HepG2 (cell line): ENCODE results near the gene WNK4. TPM values are rescaled to one million over a fixed set of nuclear protein-coding genes. Genes with fewer than 3 reads are reported as not detected.

Experiments used
- AGO2 ChIP-seq: fragments of 200-400 bp; formaldehyde crosslinking; optimal IDR thresholded peaks from 2 replicates; pipeline ENCODE3; 2017; ENCODE audit warnings: mild to moderate bottlenecking, low read depth, low read length, moderate library complexity
- ATF1 ChIP-seq: IDR thresholded peaks from 2 replicates; pipeline ENCODE4 v1.6.1; 2016; ENCODE audit warnings: mild to moderate bottlenecking, control low read depth
- CBFB ChIP-seq: sonication (generic); formaldehyde crosslinking; IDR thresholded peaks from 2 replicates; pipeline ENCODE4 v1.4.0; 2020; ENCODE audit warnings: missing genetic modification reagents
- FOXA1 ChIP-seq, 2 experiments: fragments of 450-650 bp in 1 of 2; sonication (generic) in 1 of 2; formaldehyde crosslinking in 1 of 2; IDR thresholded peaks; 2 replicates each; pipeline versions ENCODE4 v1.4.0 to v1.6.1; 2016 to 2020; ENCODE audit warnings: missing genetic modification reagents in 1 of 2
- GABPB1 ChIP-seq: IDR thresholded peaks from 2 replicates; pipeline ENCODE4 v1.6.1; 2016; ENCODE audit warnings: mild to moderate bottlenecking, missing genetic modification reagents, moderate library complexity, missing compliant biosample characterization
- GZF1 ChIP-seq: sonication (generic); formaldehyde crosslinking; IDR thresholded peaks from 2 replicates; pipeline ENCODE4 v1.5.1; 2020; ENCODE audit warnings: mild to moderate bottlenecking, missing genetic modification reagents
- HES4 ChIP-seq: sonication (generic); formaldehyde crosslinking; IDR thresholded peaks from 2 replicates; pipeline ENCODE4 v1.9.0; 2021; ENCODE audit warnings: mild to moderate bottlenecking, missing genetic modification reagents, borderline replicate concordance
- KAT2B ChIP-seq: fragments of 150-350 bp; IDR thresholded peaks from 2 replicates; pipeline ENCODE4 v1.6.1; 2014; ENCODE audit warnings: low read depth, low read length, borderline replicate concordance
- NCOA1 ChIP-seq: sonication (generic); formaldehyde crosslinking; IDR thresholded peaks from 2 replicates; pipeline ENCODE4 v1.9.0; 2021; ENCODE audit warnings: missing genetic modification reagents
- NFKBIZ ChIP-seq: IDR thresholded peaks from 2 replicates; pipeline ENCODE4 v1.6.1; 2018; ENCODE audit warnings: missing genetic modification reagents, missing compliant biosample characterization
- PHF5A ChIP-seq: IDR thresholded peaks from one replicate; pipeline ENCODE4 v1.6.1; 2018; ENCODE audit warnings: low read depth, missing genetic modification reagents; ENCODE audit not compliant: unreplicated experiment
- RBM39 ChIP-seq: fragments of 200-400 bp; formaldehyde crosslinking; IDR thresholded peaks from one replicate; pipeline ENCODE4 v1.6.1; 2018; ENCODE audit warnings: antibody characterized with exemption, mild to moderate bottlenecking, low read depth, low read length; ENCODE audit not compliant: poor library complexity, severe bottlenecking
- REXO4 ChIP-seq: sonication (generic); formaldehyde crosslinking; IDR thresholded peaks from 2 replicates; pipeline ENCODE4 v1.8.0; 2022; ENCODE audit warnings: missing genetic modification reagents, mild to moderate bottlenecking, borderline replicate concordance
- RFX5 ChIP-seq: IDR thresholded peaks from 2 replicates; pipeline ENCODE4 v1.6.1; 2011; ENCODE audit warnings: low read depth, low read length, improper control_type of control experiment
- SATB2 ChIP-seq: sonication (generic); formaldehyde crosslinking; IDR thresholded peaks from 2 replicates; pipeline ENCODE4 v1.5.0; 2020; ENCODE audit warnings: missing genetic modification reagents
- SETDB1 ChIP-seq: sonication (generic); formaldehyde crosslinking; IDR thresholded peaks from 2 replicates; pipeline ENCODE4 v1.5.1; 2020; ENCODE audit warnings: missing genetic modification reagents, mild to moderate bottlenecking, borderline replicate concordance
- SMC3 ChIP-seq: IDR thresholded peaks from 2 replicates; pipeline ENCODE4 v1.6.1; 2011; ENCODE audit warnings: low read length, improper control_type of control experiment
- SOX5 ChIP-seq: IDR thresholded peaks from 2 replicates; pipeline ENCODE4 v1.6.1; 2016; ENCODE audit warnings: borderline replicate concordance
- STAG1 ChIP-seq: sonication (generic); formaldehyde crosslinking; IDR thresholded peaks from 2 replicates; pipeline ENCODE4 v1.4.0; 2020; ENCODE audit warnings: missing genetic modification reagents
- TEF ChIP-seq: sonication (generic); formaldehyde crosslinking; IDR thresholded peaks from 2 replicates; pipeline ENCODE4 v1.5.0; 2020; ENCODE audit warnings: missing genetic modification reagents
- THYN1 ChIP-seq: sonication (generic); formaldehyde crosslinking; IDR thresholded peaks from 2 replicates; pipeline ENCODE4 v1.8.1; 2023; ENCODE audit warnings: low read depth, mild to moderate bottlenecking, moderate library complexity, missing genetic modification reagents, borderline replicate concordance
- ZBTB33 ChIP-seq: sonication (generic); formaldehyde crosslinking; IDR thresholded peaks from 2 replicates; pipeline ENCODE4 v1.4.0; 2020; ENCODE audit warnings: missing genetic modification reagents
- ZNF260 ChIP-seq: sonication (generic); formaldehyde crosslinking; IDR thresholded peaks from 2 replicates; pipeline ENCODE4 v1.4.0; 2020; ENCODE audit warnings: missing genetic modification reagents, low read depth, mild to moderate bottlenecking, borderline replicate concordance
- ZNF367 ChIP-seq: sonication (generic); formaldehyde crosslinking; IDR thresholded peaks from 2 replicates; pipeline ENCODE4 v1.4.0; 2020; ENCODE audit warnings: missing genetic modification reagents, borderline replicate concordance
- ZNF619 ChIP-seq: sonication (generic); formaldehyde crosslinking; IDR thresholded peaks from 2 replicates; pipeline ENCODE4 v1.4.0; 2020; ENCODE audit warnings: mild to moderate bottlenecking, missing genetic modification reagents
- ZNF644 ChIP-seq: IDR thresholded peaks from 2 replicates; pipeline ENCODE4 v1.6.1; 2016; ENCODE audit warnings: low read depth
- ZNF772 ChIP-seq: sonication (generic); formaldehyde crosslinking; IDR thresholded peaks from 2 replicates; pipeline ENCODE4 v1.5.0; 2020; ENCODE audit warnings: mild to moderate bottlenecking, missing genetic modification reagents
- ZNF816 ChIP-seq: sonication (generic); formaldehyde crosslinking; IDR thresholded peaks from 2 replicates; pipeline ENCODE4 v1.8.0; 2022; ENCODE audit warnings: missing genetic modification reagents, mild to moderate bottlenecking, borderline replicate concordance
- polyA plus RNA-seq, 8 experiments: library from polyadenylated mRNA; depleted of rRNA in 3 of 8; stranded (reverse) in 7 of 8; unstranded in 1 of 8; fragments of >200 nt; fragmentation: Illumina TruSeq in 4 of 8; extraction: Trizol in 4 of 8; gene quantifications; 2 replicates each; pipeline versions ENCODE4 v1.2.1 to v1.2.3, GENCODE V29; 2011 to 2016; ENCODE audit warnings: low read depth in 4 of 8, missing spikeins in 1 of 8, mixed read lengths in 1 of 8; ENCODE audit not compliant: insufficient read depth in 1 of 8
- total RNA-seq, 5 experiments: library from RNA; depleted of rRNA; stranded (reverse); fragments of >200 nt; fragmentation: Illumina TruSeq; extraction: Trizol; gene quantifications; 2 replicates each; pipeline ENCODE4 v1.2.3, GENCODE V29; 2016; ENCODE audit warnings: low read depth in 1 of 5

The WNK4 gene
- total and polyA plus RNA-seq, 2 of the 13 experiments (the other 11 are each of a cell fraction or from before 2014, with no cell fraction given), result 2.7 to 13.7 TPM

- TF ChIP-seq ZNF772 (CRISPR knock-in tag) (peak; percentile 97), RFX5 (no peak), ATF1 (CRISPR knock-in tag) (no peak), SETDB1 (no peak; the same call in 1 of the 2 replicates), RBM39 (peak; percentile 90), ZNF367 (CRISPR knock-in tag) (no peak), SOX5 (peak; percentile 30; the same call in 1 of the 2 replicates), THYN1 (CRISPR knock-in tag) (no peak), ZBTB33 (CRISPR knock-in tag) (no peak), ZNF816 (CRISPR knock-in tag) (0 out of 2 replicates have a peak, but pooled peaks have one; percentile 77), AGO2 (peak; percentile 92), GABPB1 (CRISPR knock-in tag) (peak; percentile 93), GZF1 (CRISPR knock-in tag) (no peak), SMC3 (no peak), PHF5A (peak; percentile 90), TEF (CRISPR knock-in tag) (peak; percentile 64; the same call in 1 of the 2 replicates), ZNF260 (CRISPR knock-in tag) (no peak), NCOA1 (CRISPR knock-in tag) (peak; percentile 97), REXO4 (CRISPR knock-in tag) (0 out of 2 replicates have a peak, but pooled peaks have one; percentile 69), KAT2B (peak; percentile 17; the same call in 1 of the 2 replicates), CBFB (peak; percentile 84), ZNF644 (no peak), HES4 (CRISPR knock-in tag) (peak; percentile 44; the same call in 1 of the 2 replicates), STAG1 (CRISPR knock-in tag) (no peak), FOXA1 (IDR thresholded peaks at IDR 0.05) (no peak), FOXA1 (CRISPR knock-in tag; IDR thresholded peaks at IDR 0.05) (peak; percentile 45; the same call in 1 of the 2 replicates), SATB2 (CRISPR knock-in tag) (no peak; the same call in 1 of the 2 replicates), NFKBIZ (no peak; the same call in none of the 2 replicates), ZNF619 (CRISPR knock-in tag) (peak; percentile 92)
Measured at GRCh38 chr17:42798383-42799380, 18.3 kb downstream of the WNK4 start, which contains the start of the genes CNTD1 and COA3 (continued).
